OCI-LY1 (cell line): Measurements from ENCODE around the gene MAP3K21.

Experiments
- H2AFZ ChIP-seq: fragments of 200-600 bp; sonication (generic), shearing (Covaris generic); 2 replicates; pipeline ENCODE4 v1.6.0; 2014; ENCODE audit warnings: antibody characterized with exemption, mild to moderate bottlenecking, low read length
- H3F3A ChIP-seq: fragments of 200-600 bp; sonication (generic), shearing (Covaris generic); 2 replicates; pipeline ENCODE4 v1.6.0; 2014; ENCODE audit warnings: mild to moderate bottlenecking, antibody characterized with exemption, low read length, moderate library complexity; ENCODE audit not compliant: insufficient read depth
- H3K27ac ChIP-seq: fragments of 200-600 bp; sonication (generic); 2 replicates; pipeline ENCODE4 v1.5.1; 2014; ENCODE audit warnings: low read length, mixed run types, mild to moderate bottlenecking, low read depth; ENCODE audit not compliant: poor library complexity, severe bottlenecking
- H3K27me3 ChIP-seq: fragments of 200-600 bp; sonication (generic); 2 replicates; pipeline ENCODE4 v1.6.0; 2014; ENCODE audit warnings: antibody characterized with exemption, mild to moderate bottlenecking, low read length, moderate library complexity; ENCODE audit not compliant: insufficient read depth
- H3K36me3 ChIP-seq: fragments of 200-600 bp; sonication (generic); 2 replicates; pipeline ENCODE4 v1.6.1; 2014; ENCODE audit warnings: mild to moderate bottlenecking, antibody characterized with exemption, low read length, moderate library complexity, mixed read lengths; ENCODE audit not compliant: insufficient read depth
- H3K4me1 ChIP-seq: fragments of 200-600 bp; sonication (generic); 2 replicates; pipeline ENCODE4 v1.5.1; 2014; ENCODE audit warnings: mild to moderate bottlenecking, low read length, moderate library complexity; ENCODE audit not compliant: insufficient read depth, severe bottlenecking
- H3K4me2 ChIP-seq: fragments of 200-600 bp; sonication (generic), shearing (Covaris generic); 2 replicates; pipeline ENCODE4 v1.6.1; 2014; ENCODE audit warnings: low read length
- H3K4me3 ChIP-seq: fragments of 200-600 bp; sonication (generic); 2 replicates; pipeline ENCODE4 v1.5.1; 2014; ENCODE audit warnings: low read length, low read depth, mild to moderate bottlenecking, mixed read lengths; ENCODE audit not compliant: poor library complexity, severe bottlenecking
- H3K79me2 ChIP-seq: fragments of 200-600 bp; shearing (Covaris generic); 2 replicates; pipeline ENCODE4 v1.6.1; 2016; ENCODE audit warnings: mixed run types, low read length, mixed read lengths; ENCODE audit not compliant: insufficient read depth
- H3K9ac ChIP-seq: fragments of 200-600 bp; sonication (generic), shearing (Covaris generic); 2 replicates; pipeline ENCODE4 v1.6.1; 2014; ENCODE audit warnings: mild to moderate bottlenecking, low read length, mixed read lengths
- H3K9me2 ChIP-seq: fragments of 200-600 bp; sonication (generic), shearing (Covaris generic); 2 replicates; pipeline ENCODE4 v1.6.1; 2014; ENCODE audit warnings: low read depth, mild to moderate bottlenecking, low read length, mixed read lengths
- H3K9me3 ChIP-seq: fragments of 200-600 bp; shearing (Covaris generic); 2 replicates; pipeline ENCODE4 v1.6.1; 2014; ENCODE audit warnings: low read length, mixed read lengths
- H4K20me1 ChIP-seq: fragments of 200-600 bp; sonication (generic), shearing (Covaris generic); 2 replicates; pipeline ENCODE4 v1.6.0; 2016; ENCODE audit warnings: mild to moderate bottlenecking, low read length; ENCODE audit not compliant: insufficient read depth
- EZH2 ChIP-seq: fragments of 200-600 bp; sonication (generic), shearing (Covaris generic); IDR thresholded peaks from 2 replicates; pipeline ENCODE4 v1.8.0; 2017; ENCODE audit warnings: borderline replicate concordance, mixed run types, mild to moderate bottlenecking, antibody characterized with exemption, low read length, moderate library complexity, mixed read lengths
- TF ChIP-seq, protein P1 (sequence below): fragments of 200-600 bp; sonication (generic), shearing (Covaris generic); IDR thresholded peaks from 2 replicates; pipeline ENCODE4 v1.5.1; 2017; ENCODE audit warnings: mild to moderate bottlenecking, antibody characterized with exemption, low read length, moderate library complexity, mixed read lengths

The MAP3K21 gene

DNA sequence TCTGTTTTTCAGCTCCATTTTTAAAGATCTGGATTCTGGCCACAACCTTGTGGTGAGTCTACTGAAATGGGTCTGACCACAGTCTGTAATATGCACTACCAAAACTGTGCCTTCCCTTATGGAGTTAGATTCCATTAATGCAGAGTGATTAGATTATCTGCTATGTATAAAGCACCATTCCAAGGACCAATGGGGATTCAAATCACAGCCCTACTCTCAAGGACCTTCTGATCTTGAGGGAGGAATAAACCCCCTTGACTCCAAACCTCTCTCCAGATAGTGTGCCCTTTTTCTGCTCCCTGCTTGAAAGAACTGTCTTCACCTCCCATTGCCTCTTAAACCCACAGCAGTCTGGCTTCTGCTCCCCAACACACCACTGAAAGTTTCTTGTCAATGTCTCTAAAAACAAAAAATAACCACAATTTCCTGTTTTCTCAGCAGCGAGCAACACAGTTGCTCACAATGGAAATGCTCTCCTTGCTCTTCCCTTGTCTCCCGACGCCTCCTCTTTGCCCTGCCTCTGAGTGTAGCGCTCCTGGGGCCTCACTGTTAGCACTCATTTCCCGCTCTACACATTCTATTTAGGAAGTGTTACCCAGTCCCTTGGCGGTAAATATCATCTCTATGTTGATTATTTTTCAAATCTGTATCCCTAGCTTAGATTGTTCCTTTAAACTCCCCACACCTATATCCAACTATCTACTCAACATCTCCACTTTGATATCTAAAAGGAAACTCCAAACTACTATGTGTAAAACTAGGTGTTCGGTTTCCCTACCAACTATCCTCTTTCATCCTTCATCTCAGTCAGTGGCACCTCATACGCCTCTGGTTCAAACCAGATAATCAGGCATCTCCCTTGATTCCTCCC, 45.6 kb upstream of the MAP3K21 start:
- Histone ChIP-seq H3F3A (no peaks in the 10 kb centered on the region), H3K36me3 (no peaks in the 10 kb centered on the region), H3K4me3 (no peak overlapping the region), H3K27ac (no peak overlapping the region), H3K9ac (no peak overlapping the region), H3K27me3 (no peaks in the 10 kb centered on the region), H3K9me3 (no peaks in the 10 kb centered on the region), H3K9me2 (no peaks in the 10 kb centered on the region), H3K4me2 (no peak overlapping the region), H2AFZ (no peak overlapping the region), H3K4me1 (peaks cover 14% of the 10 kb centered on the region), H3K79me2 (no peaks in the 10 kb centered on the region), H4K20me1 (no peaks in the 10 kb centered on the region)
- no peak for TF ChIP-seq EZH2
- TF ChIP-seq, protein P1, sequence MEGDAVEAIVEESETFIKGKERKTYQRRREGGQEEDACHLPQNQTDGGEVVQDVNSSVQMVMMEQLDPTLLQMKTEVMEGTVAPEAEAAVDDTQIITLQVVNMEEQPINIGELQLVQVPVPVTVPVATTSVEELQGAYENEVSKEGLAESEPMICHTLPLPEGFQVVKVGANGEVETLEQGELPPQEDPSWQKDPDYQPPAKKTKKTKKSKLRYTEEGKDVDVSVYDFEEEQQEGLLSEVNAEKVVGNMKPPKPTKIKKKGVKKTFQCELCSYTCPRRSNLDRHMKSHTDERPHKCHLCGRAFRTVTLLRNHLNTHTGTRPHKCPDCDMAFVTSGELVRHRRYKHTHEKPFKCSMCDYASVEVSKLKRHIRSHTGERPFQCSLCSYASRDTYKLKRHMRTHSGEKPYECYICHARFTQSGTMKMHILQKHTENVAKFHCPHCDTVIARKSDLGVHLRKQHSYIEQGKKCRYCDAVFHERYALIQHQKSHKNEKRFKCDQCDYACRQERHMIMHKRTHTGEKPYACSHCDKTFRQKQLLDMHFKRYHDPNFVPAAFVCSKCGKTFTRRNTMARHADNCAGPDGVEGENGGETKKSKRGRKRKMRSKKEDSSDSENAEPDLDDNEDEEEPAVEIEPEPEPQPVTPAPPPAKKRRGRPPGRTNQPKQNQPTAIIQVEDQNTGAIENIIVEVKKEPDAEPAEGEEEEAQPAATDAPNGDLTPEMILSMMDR, result no peak

DNA sequence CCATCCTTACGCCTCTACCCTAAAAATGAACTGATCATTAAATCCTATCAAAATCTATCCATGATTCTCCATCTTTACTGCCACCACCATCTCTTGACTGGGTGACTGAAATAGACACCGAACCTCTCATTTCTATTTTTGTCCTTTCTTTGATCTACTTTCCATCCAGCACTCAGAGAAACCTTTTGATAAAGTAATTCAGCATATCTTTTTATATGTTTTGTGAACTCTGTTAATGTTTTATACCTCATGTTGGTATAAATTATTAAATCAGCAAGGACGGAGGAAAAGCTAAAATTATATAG, 45.0 kb upstream of the MAP3K21 start:
- H3K9me3 ChIP-seq, result no peaks in the 10 kb centered on the region
- no peaks in the 10 kb centered on the region for H3K27me3 ChIP-seq
- TF ChIP-seq, protein P1, result no peak
- TF ChIP-seq EZH2, result no peak
- no peak overlapping the region for H3K9ac ChIP-seq
- no peaks in the 10 kb centered on the region for H3F3A ChIP-seq
- no peak overlapping the region for H3K4me2 ChIP-seq
- H3K4me1 ChIP-seq, result peaks cover 14% of the 10 kb centered on the region
- no peak overlapping the region for H2AFZ ChIP-seq
- no peaks in the 10 kb centered on the region for H3K79me2 ChIP-seq
- H4K20me1 ChIP-seq, result no peaks in the 10 kb centered on the region
- no peak overlapping the region for H3K4me3 ChIP-seq
- H3K27ac ChIP-seq, result no peak overlapping the region
- no peaks in the 10 kb centered on the region for H3K36me3 ChIP-seq
- no peaks in the 10 kb centered on the region for H3K9me2 ChIP-seq

DNA sequence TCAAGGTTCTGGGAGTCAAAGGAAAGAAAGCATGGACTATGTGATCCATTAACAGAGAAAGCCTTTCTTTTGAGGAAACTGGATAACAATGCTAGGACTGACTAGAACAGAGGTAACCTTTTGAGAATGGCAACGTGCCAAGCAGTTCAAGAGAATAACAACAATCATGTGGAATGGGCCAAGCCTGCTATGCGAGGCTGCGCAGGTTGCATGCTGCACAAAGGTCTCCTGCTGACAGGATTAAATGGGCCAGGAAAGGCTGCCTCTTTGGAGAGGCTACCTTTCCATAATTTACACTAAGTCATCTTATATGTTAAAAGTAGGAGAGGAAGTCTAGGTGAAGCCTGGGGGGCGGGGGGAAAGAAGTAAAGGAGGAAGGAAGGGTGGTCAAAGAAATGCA, 37.8 kb upstream of the MAP3K21 start:
- Histone ChIP-seq H3K9ac (no peak overlapping the region), H3K79me2 (no peaks in the 10 kb centered on the region), H3K4me3 (no peak overlapping the region), H2AFZ (no peak overlapping the region), H3K36me3 (no peaks in the 10 kb centered on the region), H3K9me3 (no peaks in the 10 kb centered on the region), H4K20me1 (no peaks in the 10 kb centered on the region), H3K4me1 (peaks cover 20% of the 10 kb centered on the region), H3F3A (no peaks in the 10 kb centered on the region), H3K27me3 (no peaks in the 10 kb centered on the region), H3K27ac (no peak overlapping the region), H3K4me2 (no peak overlapping the region), H3K9me2 (no peaks in the 10 kb centered on the region)
- TF ChIP-seq EZH2, result no peak
- TF ChIP-seq, protein P1, result no peak
